GM18507 (cell line): ENCODE data around the gene LCP1.

ENCODE experiments used
- DNase-seq: peaks from one replicate; pipeline ENCODE4 v3.0.0; 2011; ENCODE audit warnings: low read depth; ENCODE audit not compliant: insufficient read length; ENCODE audit errors: extremely low spot score
- FAIRE-seq: peaks from 2 replicates; lab custom pipeline; 2011; peaks lifted over from hg19 to GRCh38; lab: Jason Lieb, UNC

LCP1 gene

GRCh38 chr13:46183018-46183946 is 1.3 kb upstream of the LCP1 start:
- FAIRE-seq (no peak), DNase-seq (no peak)

GRCh38 chr13:46182491-46182877 is 507 bp upstream of the LCP1 start:
- no peak for FAIRE-seq

GRCh38 chr13:46181377-46181839 is 569 bp downstream of the LCP1 start:
- DNase-seq (no peak), FAIRE-seq (no peak)

More at GRCh38 chr13:46182491-46182877, 507 bp upstream of the LCP1 start:
- no peak for DNase-seq

GRCh38 chr13:46179969-46180763 is 1.8 kb downstream of the LCP1 start:
- FAIRE-seq (no peak), DNase-seq (no peak)

- peak; percentile 76 for FAIRE-seq
- DNase-seq: no peak
These were observed 2.5 kb downstream of the LCP1 start for GRCh38 chr13:46179491-46179908.

- FAIRE-seq (no peak), DNase-seq (no peak)
These were observed 3.2 kb downstream of the LCP1 start for GRCh38 chr13:46178821-46179220.

GRCh38 chr13:46178143-46178542 is 3.8 kb downstream of the LCP1 start:
- FAIRE-seq (no peak), DNase-seq (no peak)

GRCh38 chr13:46176756-46177155 is 5.2 kb downstream of the LCP1 start:
- peak; percentile 98 for FAIRE-seq
- DNase-seq: no peak

- DNase-seq (no peak), FAIRE-seq (peak; percentile 89)
These were observed 8.3 kb downstream of the LCP1 start for GRCh38 chr13:46173656-46174055.

GRCh38 chr13:46172531-46172991 is 9.4 kb downstream of the LCP1 start:
- FAIRE-seq: peak; percentile 83

GRCh38 chr13:46171739-46172138 is 10.2 kb downstream of the LCP1 start:
- DNase-seq (no peak), FAIRE-seq (peak; percentile 39)

More at GRCh38 chr13:46172531-46172991, 9.4 kb downstream of the LCP1 start:
- DNase-seq: no peak

GRCh38 chr13:46171217-46171616 is 10.8 kb downstream of the LCP1 start:
- no peak for FAIRE-seq
- DNase-seq: no peak

GRCh38 chr13:46170687-46171086 is 11.3 kb downstream of the LCP1 start:
- FAIRE-seq (peak; percentile 70), DNase-seq (no peak)

GRCh38 chr13:46170268-46170667 is 11.7 kb downstream of the LCP1 start:
- no peak for DNase-seq
- no peak for FAIRE-seq

- DNase-seq: no peak
- FAIRE-seq: peak; percentile 60
These were observed 12.2 kb downstream of the LCP1 start for GRCh38 chr13:46169758-46170157.

GRCh38 chr13:46168783-46169182 is 13.2 kb downstream of the LCP1 start:
- DNase-seq: no peak
- FAIRE-seq: no peak

GRCh38 chr13:46168341-46168740 is 13.6 kb downstream of the LCP1 start:
- peak; percentile 86 for FAIRE-seq
- DNase-seq: no peak

GRCh38 chr13:46166947-46167610 is 14.9 kb downstream of the LCP1 start:
- peak; percentile 33 for FAIRE-seq
- no peak for DNase-seq

- FAIRE-seq (peak; percentile 67), DNase-seq (no peak)
These were observed 15.8 kb downstream of the LCP1 start for GRCh38 chr13:46166224-46166584.
